SK-N-SH treated with all-trans-retinoic acid at 6 μM for 48 hours (cell line): ENCODE measurements around the gene PSORS1C1.

ENCODE experiments used
- ATAC-seq: fragments of 200-7000 bp; cut with Tn5 transposase; 3 replicates; pipeline ENCODE4 v1.9.1; 2020; ENCODE audit warnings: mild to moderate bottlenecking, moderate library complexity
- ARNTL ChIP-seq: fragments of 450-650 bp; formaldehyde crosslinking; IDR thresholded peaks from 2 replicates; pipeline ENCODE4 v1.5.0; 2020; ENCODE audit warnings: low read depth, mild to moderate bottlenecking, moderate library complexity, borderline replicate concordance
- BACH2 ChIP-seq: fragments of 250-450 bp; sonication (Bioruptor Pico); IDR thresholded peaks from 2 replicates; pipeline ENCODE4 v1.9.0; 2021; ENCODE audit warnings: mild to moderate bottlenecking, borderline replicate concordance
- CSDC2 ChIP-seq: fragments of 250-450 bp; sonication (Bioruptor Pico); IDR thresholded peaks from 2 replicates; pipeline ENCODE4 v1.5.0; 2020; ENCODE audit warnings: mild to moderate bottlenecking, moderate library complexity
- CSRNP3 ChIP-seq: fragments of 250-450 bp; sonication (Bioruptor Pico); IDR thresholded peaks from 2 replicates; pipeline ENCODE4 v1.5.1; 2021; ENCODE audit warnings: mild to moderate bottlenecking, moderate library complexity
- ESRRG ChIP-seq: fragments of 250-450 bp; sonication (Bioruptor Pico); IDR thresholded peaks from 2 replicates; pipeline ENCODE4 v1.6.1; 2021; ENCODE audit warnings: mild to moderate bottlenecking
- ISL1 ChIP-seq: fragments of 250-450 bp; sonication (Bioruptor Pico); IDR thresholded peaks from 2 replicates; pipeline ENCODE4 v2.1.2; 2022; ENCODE audit warnings: mild to moderate bottlenecking, moderate library complexity
- OSR1 ChIP-seq: fragments of 250-450 bp; sonication (Bioruptor Pico); IDR thresholded peaks from 2 replicates; pipeline ENCODE4 v1.8.0; 2022; ENCODE audit warnings: moderate library complexity, mild to moderate bottlenecking, inconsistent platforms
- PATZ1 ChIP-seq: fragments of 250-450 bp; sonication (Bioruptor Pico); IDR thresholded peaks from 2 replicates; pipeline ENCODE4 v1.8.0; 2020; ENCODE audit warnings: mild to moderate bottlenecking, moderate library complexity, borderline replicate concordance
- POU6F1 ChIP-seq: fragments of 250-450 bp; sonication (Bioruptor Pico); IDR thresholded peaks from 2 replicates; pipeline ENCODE4 v1.8.0; 2021; ENCODE audit warnings: low read depth, mild to moderate bottlenecking, moderate library complexity, borderline replicate concordance
- PPARA ChIP-seq: fragments of 250-450 bp; sonication (Bioruptor Pico); IDR thresholded peaks from 2 replicates; pipeline ENCODE4 v1.5.0; 2020; ENCODE audit warnings: mild to moderate bottlenecking, borderline replicate concordance
- RARB ChIP-seq: fragments of 250-450 bp; sonication (Bioruptor Pico); IDR thresholded peaks from 2 replicates; pipeline ENCODE4 v1.8.0; 2021; ENCODE audit warnings: mild to moderate bottlenecking, moderate library complexity
- SNAI2 ChIP-seq: fragments of 250-450 bp; sonication (Bioruptor Pico); IDR thresholded peaks from 2 replicates; pipeline ENCODE4 v1.5.0; 2020; ENCODE audit warnings: mild to moderate bottlenecking, moderate library complexity
- TCF4 ChIP-seq: fragments of 250-450 bp; sonication (Bioruptor Pico); IDR thresholded peaks from 2 replicates; pipeline ENCODE4 v1.8.0; 2021; ENCODE audit warnings: mild to moderate bottlenecking, moderate library complexity, borderline replicate concordance
- TOX ChIP-seq: fragments of 250-450 bp; sonication (Bioruptor Pico); IDR thresholded peaks from 2 replicates; pipeline ENCODE4 v1.8.0; 2021; ENCODE audit warnings: mild to moderate bottlenecking, moderate library complexity, borderline replicate concordance
- TSHZ2 ChIP-seq: fragments of 250-450 bp; sonication (Bioruptor Pico); IDR thresholded peaks from 2 replicates; pipeline ENCODE4 v1.5.0; 2020; ENCODE audit warnings: mild to moderate bottlenecking, moderate library complexity
- ZC3H10 ChIP-seq: fragments of 250-450 bp; sonication (Bioruptor Pico); IDR thresholded peaks from 2 replicates; pipeline ENCODE4 v1.5.1; 2021; ENCODE audit warnings: mild to moderate bottlenecking, moderate library complexity
- ZFP3 ChIP-seq: fragments of 250-450 bp; sonication (Bioruptor Pico); IDR thresholded peaks from 2 replicates; pipeline ENCODE4 v1.5.0; 2020; ENCODE audit warnings: mild to moderate bottlenecking, moderate library complexity
- ZFP30 ChIP-seq: fragments of 450-650 bp; formaldehyde crosslinking; IDR thresholded peaks from 2 replicates; pipeline ENCODE4 v1.5.0; 2022; ENCODE audit warnings: mild to moderate bottlenecking, moderate library complexity
- ZNF70 ChIP-seq: fragments of 450-650 bp; formaldehyde crosslinking; IDR thresholded peaks from 2 replicates; pipeline ENCODE4 v1.5.0; 2020; ENCODE audit warnings: mild to moderate bottlenecking, moderate library complexity
- ZNF8 ChIP-seq: fragments of 450-650 bp; formaldehyde crosslinking; IDR thresholded peaks from 2 replicates; pipeline ENCODE4 v1.5.0; 2020; ENCODE audit warnings: mild to moderate bottlenecking, moderate library complexity

PSORS1C1 gene

GRCh38 chr6:31178143-31179041 lies 63.8 kb downstream of the PSORS1C1 start:
- TF ChIP-seq ZFP30 (CRISPR knock-in tag), result no peak
- ATAC-seq, result no peak

- no peak for TF ChIP-seq TSHZ2
- TF ChIP-seq ZNF70 (CRISPR knock-in tag), result no peak
- no peak for ATAC-seq
Measured at GRCh38 chr6:31179042-31179386, 64.4 kb downstream of the PSORS1C1 start.

- no peak for TF ChIP-seq OSR1 (CRISPR knock-in tag)
- TF ChIP-seq TOX, result no peak
- no peak for TF ChIP-seq ESRRG
- TF ChIP-seq PPARA (CRISPR knock-in tag), result no peak
- TF ChIP-seq ZC3H10, result no peak
- TF ChIP-seq ZNF70 (CRISPR knock-in tag), result no peak
- no peak for TF ChIP-seq RARB (CRISPR knock-in tag)
- no peak for TF ChIP-seq TSHZ2
- TF ChIP-seq TCF4 (CRISPR knock-in tag), result no peak
- no peak for TF ChIP-seq ISL1 (CRISPR knock-in tag)
- no peak for TF ChIP-seq CSDC2
- TF ChIP-seq BACH2, result no peak
- no peak for TF ChIP-seq ARNTL (CRISPR knock-in tag)
- TF ChIP-seq POU6F1, result no peak
- no peak for ATAC-seq
Measured at GRCh38 chr6:31179896-31180295, 65.3 kb downstream of the PSORS1C1 start.

- peak; percentile 40; the same call in 1 of the 3 replicates for ATAC-seq
- TF ChIP-seq POU6F1 (no peak), CSRNP3 (CRISPR knock-in tag) (no peak), SNAI2 (CRISPR knock-in tag) (no peak), ZFP3 (CRISPR knock-in tag) (no peak), PATZ1 (CRISPR knock-in tag) (no peak), ARNTL (CRISPR knock-in tag) (no peak), RARB (CRISPR knock-in tag) (no peak), TCF4 (CRISPR knock-in tag) (no peak), ZNF70 (CRISPR knock-in tag) (no peak), ISL1 (CRISPR knock-in tag) (no peak), BACH2 (no peak), ESRRG (no peak), ZNF8 (CRISPR knock-in tag) (no peak), TSHZ2 (no peak)
Measured at GRCh38 chr6:31180500-31180899, 65.9 kb downstream of the PSORS1C1 start.
